ENCODE data around the gene COBLL1. TPM values are rescaled to one million over a fixed set of nuclear protein-coding genes. Genes with fewer than 3 reads are reported as not detected.

Gene COBLL1
- total RNA-seq, 1 donor from 2014 or later: 110 TPM

GRCh38 chr2:164770421-164770916, 71.2 kb downstream of the COBLL1 start:
- peaks cover 6% of the 10 kb centered on the region for H3K36me3 Mint-ChIP-seq
- H3K9me3 Mint-ChIP-seq: peaks cover 4% of the 10 kb centered on the region
- H3K4me1 Mint-ChIP-seq: peaks cover 58% of the 10 kb centered on the region
- H3K27ac Mint-ChIP-seq: peak overlapping the region; percentile 84
- no peaks in the 10 kb centered on the region for H3K27me3 Mint-ChIP-seq (ENCODE audit: low read depth)
- TF ChIP-seq CTCF (IDR thresholded peaks at IDR 0.05; ENCODE audit: unreplicated experiment): no peak
- no peak for DNase-seq (ENCODE audit: low spot score in 2 of 2, unreplicated experiment in 2 of 2)
- H3K4me3 Mint-ChIP-seq: no peak overlapping the region

- Mint-ChIP-seq H3K27ac (peak overlapping the region; percentile 12), H3K4me3 (no peak overlapping the region), H3K27me3 (ENCODE audit: low read depth) (no peaks in the 10 kb centered on the region), H3K4me1 (peaks cover 34% of the 10 kb centered on the region), H3K9me3 (peaks cover 4% of the 10 kb centered on the region), H3K36me3 (peaks cover 6% of the 10 kb centered on the region)
- DNase-seq (ENCODE audit: low spot score in 2 of 2, unreplicated experiment in 2 of 2): no peak
- no peak for TF ChIP-seq CTCF (IDR thresholded peaks at IDR 0.05; ENCODE audit: unreplicated experiment)
These were observed 74.7 kb downstream of the COBLL1 start for GRCh38 chr2:164766954-164767320.

- no peaks in the 10 kb centered on the region for H3K27me3 Mint-ChIP-seq (ENCODE audit: low read depth)
- H3K36me3 Mint-ChIP-seq: peaks cover 6% of the 10 kb centered on the region
- no peak overlapping the region for H3K4me3 Mint-ChIP-seq
- TF ChIP-seq CTCF (IDR thresholded peaks at IDR 0.05; ENCODE audit: unreplicated experiment): no peak
- no peak for DNase-seq (ENCODE audit: low spot score in 2 of 2, unreplicated experiment in 2 of 2)
- H3K27ac Mint-ChIP-seq: no peak overlapping the region
- peaks cover 4% of the 10 kb centered on the region for H3K9me3 Mint-ChIP-seq
- H3K4me1 Mint-ChIP-seq: peaks cover 34% of the 10 kb centered on the region
These were observed 75.2 kb downstream of the COBLL1 start for GRCh38 chr2:164766216-164766953.

GRCh38 chr2:164764996-164765395, 76.6 kb downstream of the COBLL1 start:
- peaks cover 4% of the 10 kb centered on the region for H3K9me3 Mint-ChIP-seq

GRCh38 chr2:164764474-164764873, 77.1 kb downstream of the COBLL1 start:
- H3K4me1 Mint-ChIP-seq: peaks cover 37% of the 10 kb centered on the region
- peak overlapping the region; percentile 33 for H3K27ac Mint-ChIP-seq
- H3K4me3 Mint-ChIP-seq: no peak overlapping the region
- DNase-seq (ENCODE audit: low spot score in 2 of 2, unreplicated experiment in 2 of 2): no peak
- H3K36me3 Mint-ChIP-seq: peaks cover 6% of the 10 kb centered on the region
- no peak for TF ChIP-seq CTCF (IDR thresholded peaks at IDR 0.05; ENCODE audit: unreplicated experiment)
- peaks cover 4% of the 10 kb centered on the region for H3K9me3 Mint-ChIP-seq
- no peaks in the 10 kb centered on the region for H3K27me3 Mint-ChIP-seq (ENCODE audit: low read depth)

More at GRCh38 chr2:164764996-164765395, 76.6 kb downstream of the COBLL1 start:
- Mint-ChIP-seq H3K27me3 (ENCODE audit: low read depth) (no peaks in the 10 kb centered on the region), H3K27ac (no peak overlapping the region), H3K4me1 (peaks cover 35% of the 10 kb centered on the region), H3K36me3 (peaks cover 6% of the 10 kb centered on the region), H3K4me3 (no peak overlapping the region)
- no peak for DNase-seq (ENCODE audit: low spot score in 2 of 2, unreplicated experiment in 2 of 2)
- TF ChIP-seq CTCF (IDR thresholded peaks at IDR 0.05; ENCODE audit: unreplicated experiment): no peak
